GM18873 (cell line): ENCODE data around the gene ATP13A2.

Source experiments
- ATAC-seq: cut with Tn5 transposase; IDR thresholded peaks from one replicate; pipeline ENCODE4 v1.9.1; 2021; ENCODE audit warnings: mild to moderate bottlenecking, moderate library complexity, moderate number of reproducible peaks; ENCODE audit not compliant: unreplicated experiment, low FRiP score

ATP13A2 gene

DNA sequence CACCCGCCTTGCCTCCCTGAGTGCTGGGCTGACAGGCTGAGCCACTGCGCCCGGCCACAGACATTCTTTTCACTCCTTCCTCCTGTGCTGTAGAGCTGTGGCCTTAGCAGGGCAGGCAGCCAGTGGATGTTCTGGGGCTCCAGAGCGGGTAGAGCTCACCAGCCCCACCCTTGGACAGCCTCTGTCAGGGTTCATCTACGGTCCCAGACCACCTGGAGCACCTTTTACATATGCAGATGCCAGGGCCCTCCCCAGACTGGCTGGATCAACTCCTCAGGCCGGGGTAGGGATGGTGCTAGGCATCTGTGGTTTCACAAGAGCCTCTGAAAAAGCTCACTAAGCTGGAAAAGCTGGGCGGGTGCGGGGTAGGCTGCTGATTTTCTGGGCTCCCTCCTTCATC is 4.6 kb downstream of the ATP13A2 start:
- no peak for ATAC-seq

GRCh38 chr1:17005365-17005740 is 6.4 kb downstream of the ATP13A2 start:
- no peak for ATAC-seq

- ATAC-seq, result no peak
These were observed 7.0 kb downstream of the ATP13A2 start for GRCh38 chr1:17004466-17005364.

GRCh38 chr1:17002524-17002902 is 9.2 kb downstream of the ATP13A2 start:
- ATAC-seq, result no peak

DNA sequence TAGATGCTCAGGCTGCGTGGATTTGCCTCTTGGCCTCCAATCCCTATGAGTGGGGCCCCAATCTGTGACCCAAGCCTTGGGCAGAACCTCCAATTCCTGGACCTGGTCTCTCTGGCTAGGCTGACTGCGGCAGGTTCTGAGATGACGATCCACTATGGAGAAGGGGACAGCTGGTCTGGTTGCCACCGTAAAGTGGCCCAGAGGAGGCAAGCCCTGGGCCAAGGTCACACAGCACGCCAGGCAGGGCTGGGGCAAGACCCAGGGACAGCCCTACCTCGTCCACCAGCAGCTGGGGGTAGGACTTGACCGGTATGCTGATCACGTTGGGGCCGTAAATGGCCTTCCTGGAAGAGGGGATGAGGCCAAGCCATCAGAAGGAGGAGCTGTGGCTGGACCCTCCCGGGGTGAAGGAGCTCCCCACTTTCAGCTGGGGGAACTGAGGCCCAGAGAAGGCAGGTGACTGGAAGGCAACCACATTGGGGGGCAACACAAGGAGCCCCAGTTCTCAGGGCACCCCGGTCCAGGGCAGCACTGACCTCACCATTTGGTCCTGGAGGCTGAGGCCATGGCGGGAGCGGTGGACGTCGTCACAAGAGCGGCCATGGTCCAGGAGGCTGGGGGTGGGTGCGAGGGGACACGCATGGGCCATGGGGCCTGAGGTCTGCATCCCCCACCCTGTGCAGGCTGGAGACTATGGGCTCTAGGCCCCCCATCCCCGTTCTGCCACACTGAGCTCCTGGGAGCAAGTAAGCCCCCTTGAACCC is 9.8 kb downstream of the ATP13A2 start:
- ATAC-seq, result no peak

DNA sequence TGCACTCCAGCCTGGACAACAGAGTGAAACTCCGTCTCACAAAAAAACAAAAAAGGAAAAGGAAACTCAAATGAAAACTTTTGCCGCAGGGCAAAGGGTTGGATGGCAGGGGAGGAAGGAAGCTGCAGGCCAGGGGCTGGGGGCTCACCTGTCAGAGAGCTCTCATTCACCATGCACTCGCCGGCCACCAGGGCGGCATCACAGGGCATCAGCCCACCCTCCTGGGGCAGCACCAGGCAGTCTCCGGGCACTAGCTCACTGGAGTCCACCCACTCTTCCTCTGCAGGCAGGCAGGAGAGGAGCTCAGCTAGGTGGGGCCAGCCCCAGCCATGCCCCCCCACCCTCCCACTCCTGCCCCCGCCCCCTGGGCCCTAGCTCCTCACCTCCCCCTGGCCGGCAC is 11.9 kb downstream of the ATP13A2 start:
- ATAC-seq, result no peak

GRCh38 chr1:16998589-16998988 is 13.1 kb downstream of the ATP13A2 start:
- ATAC-seq, result no peak

DNA sequence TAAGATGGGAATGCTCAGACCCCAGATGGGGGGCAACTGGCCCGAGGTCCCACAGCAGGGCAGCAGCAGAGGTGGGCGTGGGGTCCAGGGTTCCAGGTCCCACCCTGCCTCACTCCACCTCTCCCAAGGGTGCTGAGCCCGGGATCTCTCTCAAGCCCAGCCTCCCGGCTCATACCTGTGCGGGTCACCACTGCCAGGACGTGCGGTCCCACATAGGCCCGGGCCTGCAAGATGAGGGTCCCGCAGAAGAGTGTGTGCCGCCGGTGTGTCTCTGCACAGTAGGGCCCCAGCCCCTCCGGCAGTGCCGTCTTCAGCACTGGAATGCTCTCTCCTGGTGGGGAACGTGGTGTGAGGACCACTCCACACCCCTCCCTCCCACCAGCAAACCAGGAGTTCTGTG is 14.9 kb downstream of the ATP13A2 start:
- no peak for ATAC-seq

GRCh38 chr1:16993521-16994038 is 18.1 kb downstream of the ATP13A2 start:
- no peak for ATAC-seq

DNA sequence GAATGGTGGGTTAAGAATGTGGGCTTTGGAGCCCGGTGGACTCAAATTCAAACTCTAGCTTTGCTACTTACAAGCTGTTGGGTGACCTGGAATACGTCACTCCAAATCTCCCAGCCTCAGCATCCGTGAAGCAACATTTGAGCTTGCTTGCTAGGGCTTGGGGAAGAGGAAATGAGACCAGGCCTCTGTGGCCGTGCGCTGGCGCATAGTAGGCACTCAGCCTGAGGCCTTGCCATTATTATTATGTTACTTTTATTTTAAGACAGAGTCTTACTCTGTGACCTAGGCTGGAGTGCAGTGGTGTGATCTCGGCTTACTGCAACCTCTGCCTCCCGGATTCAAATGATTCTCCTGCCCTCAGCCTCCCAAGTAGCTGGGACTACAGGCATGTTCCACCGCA is 19.1 kb downstream of the ATP13A2 start:
- ATAC-seq, result no peak

GRCh38 chr1:16992102-16992501 is 19.6 kb downstream of the ATP13A2 start:
- no peak for ATAC-seq

- no peak for ATAC-seq
These were observed 20.2 kb downstream of the ATP13A2 start for GRCh38 chr1:16991571-16991970.

DNA sequence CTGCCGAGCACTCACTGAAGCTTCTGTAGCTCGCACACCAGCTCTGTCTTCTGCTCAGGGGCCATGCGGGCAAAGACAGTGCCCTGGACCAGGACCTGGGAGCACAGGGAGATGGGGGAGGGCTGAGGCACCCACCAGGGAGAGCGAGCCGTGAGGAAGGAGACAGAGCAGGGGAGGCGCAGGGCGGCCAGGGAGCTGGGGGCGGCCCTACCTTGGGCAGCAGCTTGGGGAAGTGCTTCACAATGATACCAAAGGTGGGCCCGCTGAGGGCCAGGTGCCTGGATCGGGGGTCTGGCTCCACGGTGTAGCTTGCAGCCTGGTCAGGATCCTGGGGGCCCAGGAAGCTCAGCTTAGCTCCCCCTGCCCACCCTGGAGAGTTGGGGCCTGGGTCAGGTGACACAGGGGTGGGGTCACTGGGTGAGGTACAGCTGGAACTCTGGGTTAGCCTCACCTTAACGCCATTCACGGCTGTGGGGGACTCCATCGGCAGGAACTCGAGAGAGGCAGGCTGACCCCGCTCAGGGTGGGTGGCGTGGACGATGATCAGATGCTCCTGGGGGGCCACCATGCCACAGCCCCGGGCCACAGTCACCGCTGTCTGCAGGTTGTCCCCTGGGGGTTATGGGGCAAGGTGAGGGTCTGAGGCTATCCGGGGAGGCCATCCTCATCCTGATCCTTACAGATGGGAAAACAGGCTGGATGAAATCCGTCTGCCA is 21.9 kb downstream of the ATP13A2 start:
- no peak for ATAC-seq

- no peak for ATAC-seq
These were observed 23.5 kb downstream of the ATP13A2 start for GRCh38 chr1:16988210-16988609.

DNA sequence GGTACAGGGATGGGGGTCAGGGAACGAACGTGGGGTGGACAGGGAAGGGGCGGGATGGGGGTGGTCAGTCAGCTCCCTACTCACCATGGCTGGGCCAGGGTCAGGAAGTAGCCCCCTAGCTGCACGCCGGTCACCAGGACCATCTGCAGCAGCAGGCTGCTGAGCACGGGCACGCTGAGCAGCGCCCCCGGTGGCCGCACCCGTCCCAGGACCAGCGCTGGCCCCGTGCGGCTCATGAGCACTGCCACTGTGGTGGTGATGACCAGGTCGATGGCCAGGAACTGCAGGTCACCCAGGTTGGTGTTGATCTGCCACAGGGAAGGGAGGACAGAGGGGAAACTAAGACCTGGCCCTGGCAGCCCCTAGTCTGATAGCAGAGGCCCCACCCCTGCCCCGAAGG is 24.8 kb downstream of the ATP13A2 start:
- no peak for ATAC-seq

GRCh38 chr1:16986560-16986959 is 25.2 kb downstream of the ATP13A2 start:
- ATAC-seq, result no peak

- ATAC-seq, result no peak
These were observed 25.6 kb downstream of the ATP13A2 start for GRCh38 chr1:16986113-16986512.

GRCh38 chr1:16984717-16985116 is 27.0 kb downstream of the ATP13A2 start:
- no peak for ATAC-seq

GRCh38 chr1:16983649-16984048 is 28.1 kb downstream of the ATP13A2 start:
- no peak for ATAC-seq

GRCh38 chr1:16982902-16983301 is 28.8 kb downstream of the ATP13A2 start:
- no peak for ATAC-seq

- ATAC-seq, result no peak
These were observed 30.4 kb downstream of the ATP13A2 start for GRCh38 chr1:16981269-16981849.
